GM23248 (cell line): Measurements from ENCODE around the gene HOXA10. TPM values are rescaled to one million over a fixed set of nuclear protein-coding genes. Genes with fewer than 3 reads are reported as not detected.
A peak's percentile ranks its signal among the peaks of the same experiment; 100 is the strongest.

ENCODE experiments used
- DNase-seq: peaks from one replicate; pipeline ENCODE4 v3.0.0-alpha.2; 2015
- H2AFZ ChIP-seq: fragments of 200-600 bp; sonication (generic); 2 replicates; pipeline ENCODE4 v1.6.1; 2016; ENCODE audit warnings: antibody characterized with exemption
- H3F3A ChIP-seq: fragments of 200-600 bp; sonication (generic); 2 replicates; pipeline ENCODE4 v1.6.1; 2016; ENCODE audit warnings: mild to moderate bottlenecking, antibody characterized with exemption, mixed run types; ENCODE audit not compliant: insufficient read depth
- H3K27ac ChIP-seq: fragments of 200-600 bp; sonication (generic); 2 replicates; pipeline ENCODE4 v1.5.1; 2016; ENCODE audit warnings: mild to moderate bottlenecking
- H3K27me3 ChIP-seq: fragments of 200-600 bp; sonication (generic); replicated peaks from 2 replicates; pipeline ENCODE4 v1.6.1; 2016; ENCODE audit warnings: mild to moderate bottlenecking; ENCODE audit not compliant: insufficient read depth
- H3K36me3 ChIP-seq: fragments of 200-600 bp; sonication (generic); 2 replicates; pipeline ENCODE4 v1.6.1; 2016; ENCODE audit warnings: low read depth, mild to moderate bottlenecking
- H3K4me1 ChIP-seq: fragments of 200-600 bp; sonication (generic); 2 replicates; pipeline ENCODE4 v1.6.1; 2016; ENCODE audit warnings: mild to moderate bottlenecking; ENCODE audit not compliant: insufficient read depth
- H3K4me2 ChIP-seq: fragments of 200-600 bp; sonication (generic); one replicate; pipeline ENCODE4 v1.6.1; 2016; ENCODE audit warnings: mild to moderate bottlenecking; ENCODE audit not compliant: unreplicated experiment
- H3K4me3 ChIP-seq: fragments of 200-600 bp; sonication (generic); 2 replicates; pipeline ENCODE4 v1.5.1; 2016; ENCODE audit warnings: mild to moderate bottlenecking
- H3K79me2 ChIP-seq: fragments of 200-600 bp; sonication (generic); 2 replicates; pipeline ENCODE4 v1.6.1; 2016; ENCODE audit warnings: mild to moderate bottlenecking; ENCODE audit not compliant: insufficient read depth
- H3K9ac ChIP-seq: fragments of 200-600 bp; sonication (generic); 2 replicates; pipeline ENCODE4 v1.6.1; 2016; ENCODE audit warnings: mild to moderate bottlenecking
- H3K9me2 ChIP-seq: fragments of 200-600 bp; sonication (generic); 2 replicates; pipeline ENCODE4 v1.6.1; 2016; ENCODE audit warnings: mixed run types, mild to moderate bottlenecking, moderate library complexity; ENCODE audit not compliant: insufficient read depth
- H3K9me3 ChIP-seq: fragments of 200-600 bp; sonication (generic); one replicate; pipeline ENCODE4 v1.6.1; 2017; ENCODE audit warnings: low read depth
- H4K20me1 ChIP-seq: fragments of 200-600 bp; sonication (generic); 2 replicates; pipeline ENCODE4 v1.6.0; 2016; ENCODE audit not compliant: insufficient read depth
- EZH2 ChIP-seq: fragments of 200-600 bp; sonication (generic); IDR thresholded peaks from 2 replicates; pipeline ENCODE4 v1.6.1; 2018; ENCODE audit warnings: antibody characterized with exemption, mild to moderate bottlenecking; ENCODE audit not compliant: insufficient read depth, poor library complexity, severe bottlenecking
- EZH2phosphoT487 ChIP-seq: fragments of 200-600 bp; sonication (generic); IDR thresholded peaks from 2 replicates; pipeline ENCODE4 v1.6.1; 2018; ENCODE audit warnings: antibody characterized with exemption, moderate library complexity, mild to moderate bottlenecking, low read depth; ENCODE audit not compliant: insufficient read depth
- WGBS, 2 experiments: methylation state at CpG; one replicate each; pipeline ENCODE4 v1.1.6; 2015 to 2017; ENCODE audit warnings: low lambda C conversion rate in 2 of 2, low coverage in 1 of 2; ENCODE audit errors: missing lambda C conversion rate in 2 of 2; 5-methylcytosine and 5-hydroxymethylcytosine counted together
- in situ Hi-C: fragments of 300-500 bp; cut with MboI; formaldehyde crosslinking; loops from 2 replicates; pipeline ENCODE4 v1.15.0; 2020
- polyA plus RNA-seq: library from polyadenylated mRNA; unstranded; fragments of >200 nt; fragmentation: Nextera tagmentation; extraction: Ambion mirVana; gene quantifications from 2 replicates; pipeline ENCODE4 v1.2.1, GENCODE V29; 2016
- total RNA-seq: library from RNA; depleted of rRNA; stranded (reverse); fragments of >200 nt; shearing (Covaris generic); gene quantifications from 2 replicates; pipeline ENCODE4 v1.2.3, GENCODE V29; 2014

Gene HOXA10
- total and polyA plus RNA-seq, 2 experiments from 2014 or later = 28.0 to 29.3 TPM

DNA sequence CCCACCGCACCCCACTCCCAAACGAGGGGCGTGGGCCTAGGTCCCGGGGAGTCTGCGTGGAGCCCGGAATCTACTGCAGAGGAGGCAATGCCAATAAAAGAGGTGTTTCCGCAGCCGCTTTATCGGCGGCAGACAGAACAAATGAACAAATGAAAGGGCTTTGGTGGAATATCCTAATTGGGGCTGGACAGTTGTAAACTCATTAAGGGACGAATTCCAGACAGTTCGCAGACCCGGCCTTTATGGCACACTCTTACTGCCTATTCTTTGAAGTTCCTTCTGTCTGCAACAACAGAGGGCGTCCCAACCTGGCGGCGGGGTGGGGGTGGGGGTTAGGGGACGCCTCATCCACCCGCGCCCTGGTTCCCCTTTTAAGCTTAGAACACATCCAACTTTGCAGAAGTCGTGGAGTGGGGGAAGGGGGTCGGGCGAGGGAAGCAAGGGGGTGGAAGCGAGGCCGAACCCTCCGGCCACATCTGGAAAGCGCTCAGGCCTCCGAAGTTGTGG lies 12.9 kb downstream of the HOXA10 start:
- no peaks in the 10 kb centered on the region for H3K27me3 ChIP-seq
- in situ Hi-C loops = loop anchor here (10.0 kb wide), 1 partner anchor 966 kb away; no protein-coding TSS in a partner anchor
- peaks cover 7% of the 10 kb centered on the region; the same call in 1 of the 2 replicates for H3F3A ChIP-seq
- peak overlapping the region; percentile 98 for H3K9ac ChIP-seq
- 1% methylated on average over 19 to 26 of the region's 27 CpGs for WGBS, 2 experiments
- peaks cover 52% of the 10 kb centered on the region for H3K79me2 ChIP-seq
- no peaks in the 10 kb centered on the region for H3K9me2 ChIP-seq
- peak; percentile 51 for DNase-seq
- peak overlapping the region; percentile 83 for H3K4me3 ChIP-seq
- H4K20me1 ChIP-seq = no peaks in the 10 kb centered on the region
- no peaks in the 10 kb centered on the region for H3K9me3 ChIP-seq
- no peaks in the 10 kb centered on the region for H3K4me1 ChIP-seq
- TF ChIP-seq EZH2 (no peak), EZH2phosphoT487 (no peak)
- H3K4me2 ChIP-seq = peak overlapping the region; percentile 100
- peaks cover 10% of the 10 kb centered on the region; the same call in 1 of the 2 replicates for H3K36me3 ChIP-seq
- peak overlapping the region; percentile 99 for H3K27ac ChIP-seq
- peak overlapping the region; percentile 95 for H2AFZ ChIP-seq

- Histone ChIP-seq H3K9me2 (no peaks in the 10 kb centered on the region), H3K4me2 (peak overlapping the region; percentile 100), H3K9ac (peak overlapping the region; percentile 98), H3K79me2 (peaks cover 49% of the 10 kb centered on the region), H3K27ac (peak overlapping the region; percentile 99), H4K20me1 (no peaks in the 10 kb centered on the region), H3K4me3 (peak overlapping the region; percentile 83), H3K36me3 (peaks cover 10% of the 10 kb centered on the region; the same call in 1 of the 2 replicates), H3K27me3 (no peaks in the 10 kb centered on the region), H2AFZ (peak overlapping the region; percentile 95), H3K4me1 (peaks cover under 1% of the 10 kb centered on the region), H3F3A (peaks cover 7% of the 10 kb centered on the region; the same call in 1 of the 2 replicates), H3K9me3 (no peaks in the 10 kb centered on the region)
- WGBS, 2 experiments = 5 to 6% methylated on average over 52 to 53 of the region's 54 CpGs
- TF ChIP-seq EZH2phosphoT487 (no peak), EZH2 (no peak)
- in situ Hi-C loops = loop anchor here (10.0 kb wide), 1 partner anchor 966 kb away; no protein-coding TSS in a partner anchor
- peak; percentile 91 for DNase-seq
Observed at GRCh38 chr7:27160546-27161213, 13.4 kb downstream of the HOXA10 start.

- in situ Hi-C loops = loop anchor here (10.0 kb wide), 1 partner anchor 965 kb away; no protein-coding TSS in a partner anchor
- H3K27me3 ChIP-seq = no peaks in the 10 kb centered on the region
- peak overlapping the region; percentile 100 for H3K4me2 ChIP-seq
- H3K4me3 ChIP-seq = peak overlapping the region; percentile 83
- no peak for TF ChIP-seq EZH2phosphoT487
- no peak for TF ChIP-seq EZH2
- H3K27ac ChIP-seq = no peak overlapping the region
- no peaks in the 10 kb centered on the region for H3K9me3 ChIP-seq
- peaks cover 10% of the 10 kb centered on the region; the same call in 1 of the 2 replicates for H3K36me3 ChIP-seq
- H3K4me1 ChIP-seq = peaks cover 5% of the 10 kb centered on the region
- no peaks in the 10 kb centered on the region for H3K9me2 ChIP-seq
- 96 to 99% methylated on average over 21 to 23 of the region's 23 CpGs for WGBS, 2 experiments
- no peaks in the 10 kb centered on the region for H4K20me1 ChIP-seq
- no peak for DNase-seq
- H2AFZ ChIP-seq = peak overlapping the region; percentile 95
- peaks cover 7% of the 10 kb centered on the region; the same call in 1 of the 2 replicates for H3F3A ChIP-seq
- peak overlapping the region; percentile 98 for H3K9ac ChIP-seq
- peaks cover 49% of the 10 kb centered on the region for H3K79me2 ChIP-seq
Observed at GRCh38 chr7:27160145-27160545, 14.0 kb downstream of the HOXA10 start.

DNA sequence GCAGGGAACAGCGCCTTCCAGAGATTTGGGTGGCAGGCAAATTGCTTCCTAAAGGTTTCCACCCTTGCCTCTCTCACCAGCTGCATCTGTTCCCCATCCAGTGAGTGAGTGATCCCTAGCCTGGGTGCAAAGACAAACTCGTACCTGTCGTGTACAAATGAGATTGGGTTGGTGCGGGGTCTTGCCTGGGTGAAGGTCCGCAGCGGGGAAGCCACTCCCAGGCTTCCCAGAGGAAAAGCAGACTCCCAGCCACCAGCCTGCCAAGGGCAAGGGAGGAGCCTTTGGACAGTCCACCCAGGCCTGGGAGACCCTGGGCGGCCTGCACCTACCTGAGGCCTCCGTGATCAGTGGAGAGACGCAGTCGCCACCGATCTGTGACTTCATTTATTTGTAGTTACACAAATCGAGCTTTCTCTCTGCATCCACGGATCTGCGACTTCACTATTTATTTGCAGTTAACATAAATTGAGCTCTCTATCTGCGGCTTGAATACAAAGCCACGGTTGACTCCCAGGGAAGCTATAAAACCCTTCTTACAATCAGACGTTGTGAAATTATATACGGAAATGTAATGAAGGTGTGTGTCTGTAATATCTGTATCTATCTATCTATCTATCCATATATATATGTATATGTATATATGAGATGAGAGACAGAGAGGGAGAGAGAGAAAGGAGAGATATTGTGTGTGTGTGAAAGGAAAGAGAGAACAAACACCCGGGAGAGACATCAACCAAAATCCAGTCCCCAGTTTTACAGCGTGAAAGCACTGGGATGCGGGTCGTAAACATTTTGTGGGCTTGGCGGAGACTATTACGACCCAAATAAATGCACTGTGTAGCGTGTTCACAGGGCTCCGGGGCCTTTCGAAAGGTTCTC lies 14.6 kb downstream of the HOXA10 start:
- H3F3A ChIP-seq = peaks cover 7% of the 10 kb centered on the region; the same call in 1 of the 2 replicates
- no peak overlapping the region for H3K9ac ChIP-seq
- no peak for TF ChIP-seq EZH2
- peaks cover 10% of the 10 kb centered on the region; the same call in 1 of the 2 replicates for H3K36me3 ChIP-seq
- no peaks in the 10 kb centered on the region for H3K9me3 ChIP-seq
- no peak overlapping the region for H3K4me3 ChIP-seq
- no peak overlapping the region for H2AFZ ChIP-seq
- H3K4me2 ChIP-seq = no peak overlapping the region
- H3K27me3 ChIP-seq = no peaks in the 10 kb centered on the region
- no peaks in the 10 kb centered on the region for H4K20me1 ChIP-seq
- H3K9me2 ChIP-seq = no peaks in the 10 kb centered on the region
- no peak overlapping the region for H3K27ac ChIP-seq
- WGBS, 2 experiments = 94 to 95% methylated on average over 27 of the region's 27 CpGs
- peaks cover 5% of the 10 kb centered on the region for H3K4me1 ChIP-seq
- DNase-seq = no peak
- in situ Hi-C loops = loop anchor here (10.0 kb wide), 4 partner anchors 305 to 1295 kb away; no protein-coding TSS in a partner anchor
- H3K79me2 ChIP-seq = peaks cover 49% of the 10 kb centered on the region
